Smooth muscle cell (in vitro differentiated cells): ENCODE data around the gene NTN1. TPM values are rescaled to one million over a fixed set of nuclear protein-coding genes. Genes with fewer than 3 reads are reported as not detected.

Experiments used
- DNase-seq: peaks from one replicate; lab custom pipeline; 2025; ENCODE audit not compliant: unreplicated experiment; lab: John Stamatoyannopoulos, UW
- H2AFZ ChIP-seq: fragments of 200-600 bp; sonication (generic); 2 replicates; pipeline ENCODE4 v1.6.0; 2016; ENCODE audit warnings: antibody characterized with exemption, low read depth, mild to moderate bottlenecking
- H3F3A ChIP-seq: fragments of 200-600 bp; sonication (generic); 2 replicates; pipeline ENCODE4 v1.6.0; 2017; ENCODE audit warnings: antibody characterized with exemption, low read depth
- H3K27ac ChIP-seq: fragments of 200-600 bp; sonication (generic); 2 replicates; pipeline ENCODE4 v1.5.1; 2016; ENCODE audit warnings: low read depth, mild to moderate bottlenecking
- H3K27me3 ChIP-seq: fragments of 200-600 bp; sonication (generic); 2 replicates; pipeline ENCODE4 v1.6.1; 2016; ENCODE audit warnings: low read depth, mild to moderate bottlenecking
- H3K36me3 ChIP-seq: fragments of 200-600 bp; sonication (generic); 2 replicates; pipeline ENCODE4 v1.5.1; 2016; ENCODE audit warnings: low read depth
- H3K4me1 ChIP-seq: fragments of 200-600 bp; sonication (generic); 2 replicates; pipeline ENCODE4 v1.5.1; 2016; ENCODE audit warnings: low read depth
- H3K4me2 ChIP-seq: fragments of 200-600 bp; sonication (generic); 2 replicates; pipeline ENCODE4 v1.6.0; 2016; ENCODE audit warnings: mild to moderate bottlenecking
- H3K4me3 ChIP-seq: fragments of 200-600 bp; sonication (generic); 2 replicates; pipeline ENCODE4 v1.5.1; 2016; ENCODE audit warnings: mild to moderate bottlenecking
- H3K79me2 ChIP-seq: fragments of 200-600 bp; sonication (generic); 2 replicates; pipeline ENCODE4 v1.6.0; 2016; ENCODE audit warnings: low read depth, mild to moderate bottlenecking
- H3K9ac ChIP-seq: fragments of 200-600 bp; sonication (generic); 2 replicates; pipeline ENCODE4 v1.6.0; 2016; ENCODE audit warnings: low read depth
- H3K9me3 ChIP-seq: fragments of 200-600 bp; sonication (generic); replicated peaks from 2 replicates; pipeline ENCODE4 v1.5.1; 2016; ENCODE audit warnings: low read depth
- H4K20me1 ChIP-seq: fragments of 200-600 bp; sonication (generic); 2 replicates; pipeline ENCODE4 v1.6.0; 2016; ENCODE audit warnings: low read depth
- WGBS: methylation state at CpG from one replicate; pipeline ENCODE4 v1.1.7; 2016; ENCODE audit warnings: low lambda C conversion rate; 5-methylcytosine and 5-hydroxymethylcytosine counted together
- polyA plus RNA-seq: library from polyadenylated mRNA; unstranded; fragments of >200 nt; fragmentation: Nextera tagmentation; extraction: Ambion mirVana; gene quantifications from 2 replicates; pipeline ENCODE4 v1.2.1, GENCODE V29; 2016
- total RNA-seq: library from RNA; depleted of rRNA; stranded (reverse); fragments of >200 nt; gene quantifications from 2 replicates; pipeline ENCODE4 v1.2.3, GENCODE V29; 2014
- TF ChIP-seq, protein P1 (sequence below): fragments of 200-600 bp; sonication (generic); IDR thresholded peaks from 2 replicates; pipeline ENCODE4 v1.5.1; 2017; ENCODE audit warnings: borderline replicate concordance, mild to moderate bottlenecking, antibody characterized with exemption; ENCODE audit not compliant: insufficient read depth, poor library complexity, severe bottlenecking

The NTN1 gene
- total and polyA plus RNA-seq, 2 experiments from 2014 or later: 0.07 to 0.72 TPM

DNA sequence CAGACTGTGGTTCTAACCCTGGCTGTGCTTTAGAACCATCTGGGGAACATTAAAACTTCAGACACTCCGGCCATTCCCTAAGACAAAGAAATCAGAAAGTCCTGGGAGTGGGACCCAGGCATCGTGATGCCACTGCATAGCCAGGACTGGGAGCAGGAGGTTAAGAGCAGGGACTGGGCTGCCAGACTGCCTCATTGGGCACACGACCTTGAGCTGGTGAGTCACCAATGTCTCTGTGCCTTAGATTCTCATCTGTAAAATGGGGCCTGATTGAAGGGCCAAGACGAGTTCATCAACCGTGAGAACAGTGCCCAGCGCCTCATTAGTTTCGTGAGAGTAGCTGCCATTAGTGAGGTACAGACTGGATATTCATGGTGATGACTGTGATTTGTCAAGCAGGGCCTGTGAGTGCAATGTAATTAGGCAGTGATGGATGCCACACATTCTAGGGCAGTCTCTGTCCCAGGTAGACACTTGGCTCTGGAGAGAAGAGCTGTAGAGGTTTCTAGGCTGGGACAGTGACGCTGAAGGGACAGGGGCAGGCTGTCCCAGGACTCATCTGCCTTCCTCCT, 196.8 kb downstream of the NTN1 start:
- no peaks in the 10 kb centered on the region for H3F3A ChIP-seq
- H3K36me3 ChIP-seq: no peaks in the 10 kb centered on the region
- H3K4me3 ChIP-seq: no peak overlapping the region
- H2AFZ ChIP-seq: no peak overlapping the region
- no peaks in the 10 kb centered on the region for H3K79me2 ChIP-seq
- H3K27me3 ChIP-seq: no peaks in the 10 kb centered on the region
- TF ChIP-seq, protein P1, sequence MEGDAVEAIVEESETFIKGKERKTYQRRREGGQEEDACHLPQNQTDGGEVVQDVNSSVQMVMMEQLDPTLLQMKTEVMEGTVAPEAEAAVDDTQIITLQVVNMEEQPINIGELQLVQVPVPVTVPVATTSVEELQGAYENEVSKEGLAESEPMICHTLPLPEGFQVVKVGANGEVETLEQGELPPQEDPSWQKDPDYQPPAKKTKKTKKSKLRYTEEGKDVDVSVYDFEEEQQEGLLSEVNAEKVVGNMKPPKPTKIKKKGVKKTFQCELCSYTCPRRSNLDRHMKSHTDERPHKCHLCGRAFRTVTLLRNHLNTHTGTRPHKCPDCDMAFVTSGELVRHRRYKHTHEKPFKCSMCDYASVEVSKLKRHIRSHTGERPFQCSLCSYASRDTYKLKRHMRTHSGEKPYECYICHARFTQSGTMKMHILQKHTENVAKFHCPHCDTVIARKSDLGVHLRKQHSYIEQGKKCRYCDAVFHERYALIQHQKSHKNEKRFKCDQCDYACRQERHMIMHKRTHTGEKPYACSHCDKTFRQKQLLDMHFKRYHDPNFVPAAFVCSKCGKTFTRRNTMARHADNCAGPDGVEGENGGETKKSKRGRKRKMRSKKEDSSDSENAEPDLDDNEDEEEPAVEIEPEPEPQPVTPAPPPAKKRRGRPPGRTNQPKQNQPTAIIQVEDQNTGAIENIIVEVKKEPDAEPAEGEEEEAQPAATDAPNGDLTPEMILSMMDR: no peak
- no peak overlapping the region for H3K4me2 ChIP-seq
- H3K27ac ChIP-seq: peak overlapping the region; percentile 58
- peaks cover 9% of the 10 kb centered on the region for H3K4me1 ChIP-seq
- peaks cover 10% of the 10 kb centered on the region for H3K9me3 ChIP-seq
- 77% methylated on average over 8 of the region's 8 CpGs for WGBS
- H4K20me1 ChIP-seq: no peaks in the 10 kb centered on the region
- no peak for DNase-seq
- no peak overlapping the region for H3K9ac ChIP-seq

DNA sequence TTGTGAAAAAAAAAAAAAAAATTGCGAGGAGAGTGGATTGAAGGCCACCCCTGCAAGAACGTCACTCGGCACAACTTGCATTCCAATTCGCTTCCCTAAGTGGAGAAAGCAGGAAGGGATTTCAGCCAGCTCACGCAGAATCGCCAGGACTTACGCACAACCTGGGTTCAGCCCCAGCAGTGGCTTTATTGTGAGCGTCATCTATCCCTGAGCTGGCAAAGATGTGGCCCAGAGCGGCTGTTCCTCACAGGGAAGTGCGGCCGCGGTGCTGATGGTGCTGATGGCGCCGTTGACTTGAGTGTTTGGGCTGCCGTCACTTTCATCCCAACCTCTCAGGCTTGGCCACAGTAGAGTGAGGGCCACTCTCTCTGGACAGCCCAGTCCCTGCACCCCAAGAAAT, 197.6 kb downstream of the NTN1 start:
- H3F3A ChIP-seq: no peaks in the 10 kb centered on the region
- TF ChIP-seq, protein P1: no peak
- H4K20me1 ChIP-seq: no peaks in the 10 kb centered on the region
- H3K27ac ChIP-seq: no peak overlapping the region
- peaks cover 9% of the 10 kb centered on the region for H3K4me1 ChIP-seq
- H3K79me2 ChIP-seq: no peaks in the 10 kb centered on the region
- no peak overlapping the region for H3K4me3 ChIP-seq
- H3K4me2 ChIP-seq: no peak overlapping the region
- no peak overlapping the region for H2AFZ ChIP-seq
- no peaks in the 10 kb centered on the region for H3K27me3 ChIP-seq
- no peak overlapping the region for H3K9ac ChIP-seq
- no peak for DNase-seq
- H3K9me3 ChIP-seq: peaks cover 10% of the 10 kb centered on the region
- H3K36me3 ChIP-seq: no peaks in the 10 kb centered on the region
- 95% methylated on average over 15 of the region's 15 CpGs for WGBS

DNA sequence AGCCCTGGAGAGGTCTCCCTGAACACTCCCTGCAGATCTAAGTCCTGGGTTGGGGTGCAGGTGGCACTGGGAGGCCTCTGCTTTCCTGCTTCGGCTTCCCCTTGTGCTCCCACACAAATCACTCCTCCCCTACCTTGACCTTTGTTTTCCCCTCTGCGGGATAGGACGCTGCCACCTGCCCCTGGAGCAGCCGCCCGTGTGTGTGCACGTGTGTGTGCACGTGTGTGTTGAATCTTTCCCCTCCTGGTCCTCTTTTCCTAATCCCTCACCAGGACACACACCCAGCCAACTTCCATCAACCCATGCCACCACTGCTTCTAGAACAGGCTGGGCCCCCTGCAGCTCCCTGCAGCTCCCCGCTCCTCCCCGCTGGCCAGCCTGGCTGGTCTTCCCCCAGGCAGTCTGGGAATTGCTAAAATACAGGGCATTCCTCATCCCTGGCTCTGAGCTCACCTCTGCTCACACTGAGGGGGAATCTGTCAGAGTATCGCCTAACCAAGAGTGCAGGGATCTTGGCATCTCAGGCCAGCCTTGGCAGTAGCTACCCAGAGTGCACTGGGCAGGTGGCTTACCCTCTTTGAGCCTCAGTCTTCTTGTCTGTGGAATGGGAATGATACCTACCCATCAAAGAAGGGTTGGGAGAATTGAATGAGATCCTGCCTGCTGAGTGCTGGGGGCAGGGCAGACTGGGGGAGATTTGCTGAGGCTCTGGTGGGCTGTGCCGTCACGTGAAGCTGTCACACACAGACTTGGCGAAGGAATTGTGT, 198.5 kb downstream of the NTN1 start:
- Histone ChIP-seq H3K4me2 (no peak overlapping the region), H3K9ac (no peak overlapping the region), H3K79me2 (no peaks in the 10 kb centered on the region), H3K27ac (no peak overlapping the region), H3K9me3 (peaks cover 10% of the 10 kb centered on the region), H3K4me1 (peaks cover 9% of the 10 kb centered on the region), H2AFZ (no peak overlapping the region), H3K36me3 (no peaks in the 10 kb centered on the region), H3K4me3 (no peak overlapping the region), H3K27me3 (no peaks in the 10 kb centered on the region), H3F3A (no peaks in the 10 kb centered on the region), H4K20me1 (no peaks in the 10 kb centered on the region)
- DNase-seq: no peak
- TF ChIP-seq, protein P1: no peak
- WGBS: 91% methylated on average over 13 of the region's 13 CpGs
